CD14-positive monocyte (primary cell): ENCODE measurements around the gene WDR7. TPM values are rescaled to one million over a fixed set of nuclear protein-coding genes. Genes with fewer than 3 reads are reported as not detected.

Experiments
- DNase-seq, 3 donors: peaks; one replicate each; pipeline ENCODE4 v3.0.0-alpha.2; 2011 to 2022
- H2AFZ ChIP-seq: 2 replicates; pipeline ENCODE4 v1.6.0; 2012; ENCODE audit warnings: mild to moderate bottlenecking, low read depth, low read length, inconsistent platforms; ENCODE audit not compliant: insufficient read depth, poor library complexity, severe bottlenecking
- H3K27ac ChIP-seq, 2 donors: 1 replicate in 1 of 2; 2 replicates in 1 of 2; pipeline ENCODE4 v1.5.1; 2012 to 2013; ENCODE audit warnings: low read length in 2 of 2, control low read depth in 1 of 2, inconsistent platforms in 1 of 2, low read depth in 1 of 2, mild to moderate bottlenecking in 1 of 2
- H3K27me3 ChIP-seq, 2 donors: one replicate each; pipeline versions ENCODE4 v1.6.0 to v1.6.1; 2011 to 2013; ENCODE audit warnings: low read length in 2 of 2; ENCODE audit not compliant: control insufficient read depth in 2 of 2, insufficient read depth in 2 of 2
- H3K36me3 ChIP-seq, 2 donors: replicated peaks in 1 of 2; 1 replicate in 1 of 2; 2 replicates in 1 of 2; pipeline versions ENCODE4 v1.5.1 to v1.6.1; 2012 to 2013; ENCODE audit warnings: low read length in 2 of 2, control low read depth in 1 of 2, inconsistent platforms in 1 of 2, mild to moderate bottlenecking in 1 of 2; ENCODE audit not compliant: insufficient read depth in 2 of 2, control insufficient read depth in 1 of 2
- H3K4me1 ChIP-seq, 2 donors: 1 replicate in 1 of 2; 2 replicates in 1 of 2; pipeline versions ENCODE4 v1.5.1 to v1.6.1; 2012 to 2013; ENCODE audit warnings: low read length in 2 of 2, control low read depth in 1 of 2, inconsistent platforms in 1 of 2, mild to moderate bottlenecking in 1 of 2, moderate library complexity in 1 of 2; ENCODE audit not compliant: insufficient read depth in 2 of 2, control insufficient read depth in 1 of 2
- H3K4me2 ChIP-seq: replicated peaks from 2 replicates; pipeline ENCODE3; 2012; ENCODE audit warnings: low read length, moderate library complexity, mild to moderate bottlenecking; ENCODE audit not compliant: poor library complexity, severe bottlenecking; ENCODE audit errors: extremely low read depth
- H3K4me3 ChIP-seq, 3 experiments: fragments of 200-600 bp in 1 of 3; sonication (generic) in 1 of 3; replicated peaks in 1 of 3; 1 replicate in 2 of 3; 2 replicates in 1 of 3; pipeline ENCODE4 v1.5.1; 2011 to 2013; ENCODE audit warnings: low read length in 3 of 3, mild to moderate bottlenecking in 3 of 3, control low read depth in 2 of 3, low read depth in 2 of 3, inconsistent platforms in 1 of 3, moderate library complexity in 1 of 3
- H3K79me2 ChIP-seq: 2 replicates; pipeline ENCODE4 v1.6.0; 2012; ENCODE audit warnings: mild to moderate bottlenecking, control low read depth, inconsistent platforms, low read length, moderate library complexity; ENCODE audit not compliant: insufficient read depth
- H3K9ac ChIP-seq: 2 replicates; pipeline ENCODE4 v1.6.0; 2017; ENCODE audit warnings: low read length, mild to moderate bottlenecking; ENCODE audit not compliant: insufficient read depth, poor library complexity, severe bottlenecking
- H3K9me3 ChIP-seq, 2 donors: replicated peaks in 1 of 2; 1 replicate in 1 of 2; 2 replicates in 1 of 2; pipeline versions ENCODE4 v1.5.1 to v1.6.1; 2012 to 2013; ENCODE audit warnings: low read length in 2 of 2, control low read depth in 1 of 2; ENCODE audit not compliant: control insufficient read depth in 1 of 2, insufficient read depth in 1 of 2
- H4K20me1 ChIP-seq: 2 replicates; pipeline ENCODE4 v1.6.0; 2012; ENCODE audit warnings: mild to moderate bottlenecking, low read length, control low read depth, moderate library complexity; ENCODE audit not compliant: insufficient read depth
- H3K27ac Mint-ChIP-seq, 7 donors: one replicate each; pipeline ENCODE4 v1.8.0; 2020; ENCODE audit warnings: mild to moderate bottlenecking in 7 of 7, mixed read lengths in 7 of 7, moderate library complexity in 6 of 7, inconsistent platforms in 2 of 7
- H3K27me3 Mint-ChIP-seq, 3 donors: one replicate each; pipeline ENCODE4 v1.8.0; 2021 to 2022; ENCODE audit warnings: low read depth in 3 of 3, mild to moderate bottlenecking in 3 of 3, mixed read lengths in 3 of 3, moderate library complexity in 3 of 3, inconsistent platforms in 1 of 3
- H3K36me3 Mint-ChIP-seq, 2 donors: one replicate each; pipeline ENCODE4 v1.8.0; 2020; ENCODE audit warnings: mixed read lengths in 2 of 2, inconsistent platforms in 1 of 2, mild to moderate bottlenecking in 1 of 2
- H3K4me1 Mint-ChIP-seq: one replicate; pipeline ENCODE4 v1.8.0; 2020; ENCODE audit warnings: mild to moderate bottlenecking, mixed read lengths
- H3K4me3 Mint-ChIP-seq, 2 donors: one replicate each; pipeline ENCODE4 v1.8.0; 2020; ENCODE audit warnings: mild to moderate bottlenecking in 2 of 2, mixed read lengths in 2 of 2, moderate library complexity in 1 of 2
- H3K9me3 Mint-ChIP-seq, 7 donors: one replicate each; pipeline ENCODE4 v1.8.0; 2020 to 2022; ENCODE audit warnings: mixed read lengths in 7 of 7, mild to moderate bottlenecking in 6 of 7, moderate library complexity in 6 of 7, inconsistent platforms in 2 of 7
- WGBS: methylation state at CpG from one replicate; pipeline ENCODE4 v1.1.5; 2013; ENCODE audit warnings: missing lambda C conversion rate; ENCODE audit not compliant: insufficient coverage; 5-methylcytosine and 5-hydroxymethylcytosine counted together
- intact Hi-C, 2 donors: fragments of 100-400 bp; cut with micrococcal nuclease; formaldehyde crosslinking; loops; one replicate each; pipeline versions ENCODE4 v1.15.0 to v1.15.1; 2023
- polyA plus RNA-seq, 3 donors: library from polyadenylated mRNA; depleted of rRNA in 1 of 3; unstranded in 2 of 3; stranded (reverse) in 1 of 3; fragments of 300-500 nt in 2 of 3; fragments of >200 nt in 1 of 3; fragmentation: Illumina TruSeq in 2 of 3; gene quantifications; 1 replicate in 2 of 3; 2 replicates in 1 of 3; pipeline ENCODE4 v1.2.3, GENCODE V29; 2012 to 2021
- TF ChIP-seq, protein P1 (sequence below): fragments of 200-600 bp; IDR thresholded peaks from one replicate; pipeline ENCODE4 v1.8.0; 2022; ENCODE audit warnings: antibody characterized with exemption, mild to moderate bottlenecking

Gene WDR7
- polyA plus RNA-seq, 3 donors = 9.1 to 23.6 (median 9.5) TPM

DNA sequence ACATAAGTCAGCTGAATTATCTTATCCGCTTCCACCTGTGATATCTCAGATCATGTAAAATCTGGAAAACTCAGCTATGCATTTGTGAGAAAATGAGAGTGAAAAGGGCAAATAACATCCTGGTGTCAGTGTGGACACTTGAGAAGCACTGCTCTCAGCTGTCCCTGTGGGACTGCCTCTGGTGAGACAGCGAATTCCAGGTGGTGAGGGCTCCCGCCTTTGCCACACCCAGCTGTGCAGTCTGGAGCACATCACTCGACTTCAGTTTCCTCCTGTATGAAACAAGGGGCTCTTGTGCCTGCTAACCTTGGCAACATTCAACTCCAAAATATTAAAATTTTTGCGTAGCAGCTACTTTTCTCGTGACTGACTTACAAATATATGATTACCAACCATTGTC lies 300.9 kb downstream of the WDR7 start:
- TF ChIP-seq, protein P1, sequence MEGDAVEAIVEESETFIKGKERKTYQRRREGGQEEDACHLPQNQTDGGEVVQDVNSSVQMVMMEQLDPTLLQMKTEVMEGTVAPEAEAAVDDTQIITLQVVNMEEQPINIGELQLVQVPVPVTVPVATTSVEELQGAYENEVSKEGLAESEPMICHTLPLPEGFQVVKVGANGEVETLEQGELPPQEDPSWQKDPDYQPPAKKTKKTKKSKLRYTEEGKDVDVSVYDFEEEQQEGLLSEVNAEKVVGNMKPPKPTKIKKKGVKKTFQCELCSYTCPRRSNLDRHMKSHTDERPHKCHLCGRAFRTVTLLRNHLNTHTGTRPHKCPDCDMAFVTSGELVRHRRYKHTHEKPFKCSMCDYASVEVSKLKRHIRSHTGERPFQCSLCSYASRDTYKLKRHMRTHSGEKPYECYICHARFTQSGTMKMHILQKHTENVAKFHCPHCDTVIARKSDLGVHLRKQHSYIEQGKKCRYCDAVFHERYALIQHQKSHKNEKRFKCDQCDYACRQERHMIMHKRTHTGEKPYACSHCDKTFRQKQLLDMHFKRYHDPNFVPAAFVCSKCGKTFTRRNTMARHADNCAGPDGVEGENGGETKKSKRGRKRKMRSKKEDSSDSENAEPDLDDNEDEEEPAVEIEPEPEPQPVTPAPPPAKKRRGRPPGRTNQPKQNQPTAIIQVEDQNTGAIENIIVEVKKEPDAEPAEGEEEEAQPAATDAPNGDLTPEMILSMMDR = no peak
- H3K36me3 ChIP-seq = peaks cover 2 to 6% of the 10 kb centered on the region in 2 donors
- H3K4me3 Mint-ChIP-seq = no peak overlapping the region
- WGBS = 95% methylated on average over 3 of the region's 6 CpGs
- H3K79me2 ChIP-seq = no peaks in the 10 kb centered on the region
- H3K27ac Mint-ChIP-seq = no peak overlapping the region
- H3K36me3 Mint-ChIP-seq = peaks cover 12 to 17% of the 10 kb centered on the region in 2 donors
- H3K9me3 ChIP-seq = no peaks in the 10 kb centered on the region
- no peak overlapping the region for H3K27ac ChIP-seq
- no peaks in the 10 kb centered on the region for H3K4me1 ChIP-seq
- no peak for DNase-seq
- no peak overlapping the region for H3K9ac ChIP-seq
- no peaks in the 10 kb centered on the region for H4K20me1 ChIP-seq
- no peak overlapping the region for H3K4me2 ChIP-seq
- no peak overlapping the region for H3K4me3 ChIP-seq
- H3K9me3 Mint-ChIP-seq = peaks cover 0 to 1% (median 0%) of the 10 kb centered on the region in 7 donors
- H2AFZ ChIP-seq = no peak overlapping the region
- no peaks in the 10 kb centered on the region for H3K4me1 Mint-ChIP-seq
- H3K27me3 ChIP-seq = no peaks in the 10 kb centered on the region
- no peaks in the 10 kb centered on the region for H3K27me3 Mint-ChIP-seq
- intact Hi-C loops = no loop called here

DNA sequence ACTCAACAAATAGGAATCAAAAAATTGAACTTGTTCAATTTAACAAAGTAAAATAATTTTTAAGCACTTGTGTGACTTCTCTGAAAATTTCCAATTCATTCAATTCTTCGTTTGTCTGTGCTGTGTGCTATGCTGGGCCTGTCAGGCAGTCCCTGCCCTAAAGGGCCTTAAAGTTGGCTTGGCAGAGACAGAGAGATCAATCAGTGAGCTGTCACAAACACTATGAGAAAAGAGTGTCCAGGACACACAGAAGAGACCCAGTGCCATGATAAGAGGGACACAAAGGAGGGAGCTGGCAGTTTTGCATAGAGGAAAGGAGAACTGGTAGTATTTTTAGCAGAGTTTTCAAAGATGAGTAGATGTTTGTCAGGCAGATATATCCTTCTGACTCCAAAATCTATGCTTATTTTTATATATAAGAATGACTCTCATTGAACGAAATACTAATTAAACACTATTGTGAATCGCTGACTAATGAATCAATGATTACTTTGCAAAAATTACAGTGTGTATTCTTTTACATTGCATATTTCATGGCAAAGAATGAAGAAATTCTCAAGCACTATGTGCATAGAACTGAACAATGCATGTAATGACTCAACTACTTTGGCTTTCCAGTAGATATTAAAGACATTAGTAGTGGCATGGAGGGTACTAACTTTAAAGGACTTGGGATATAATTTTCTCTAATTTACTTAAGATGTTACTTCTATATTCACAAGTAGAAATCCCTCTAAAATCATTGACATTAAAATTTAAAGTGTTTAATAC lies 302.5 kb downstream of the WDR7 start:
- intact Hi-C loops = no loop called here
- H3K36me3 Mint-ChIP-seq = peaks cover 7 to 12% of the 10 kb centered on the region in 2 donors
- H3K4me1 Mint-ChIP-seq = no peaks in the 10 kb centered on the region
- H3K27me3 ChIP-seq = no peaks in the 10 kb centered on the region
- H3K36me3 ChIP-seq = peaks cover 0 to 2% of the 10 kb centered on the region in 2 donors
- no peaks in the 10 kb centered on the region for H3K4me1 ChIP-seq
- H3K4me3 Mint-ChIP-seq = no peak overlapping the region
- H3K27ac ChIP-seq = no peak overlapping the region
- TF ChIP-seq, protein P1 = no peak
- no CpG with 5 or more reads among the region's 3 CpGs for WGBS
- peaks cover 0 to 3% (median 0%) of the 10 kb centered on the region in 3 donors for H3K27me3 Mint-ChIP-seq
- no peak overlapping the region for H3K4me2 ChIP-seq
- no peak for DNase-seq
- no peaks in the 10 kb centered on the region for H3K79me2 ChIP-seq
- no peaks in the 10 kb centered on the region for H3K9me3 ChIP-seq
- no peaks in the 10 kb centered on the region for H4K20me1 ChIP-seq
- no peak overlapping the region for H2AFZ ChIP-seq
- no peak overlapping the region for H3K9ac ChIP-seq
- no peak overlapping the region for H3K4me3 ChIP-seq
- H3K27ac Mint-ChIP-seq = no peak overlapping the region
- H3K9me3 Mint-ChIP-seq = peaks cover 0 to 1% (median 0%) of the 10 kb centered on the region in 7 donors
